Activated naive CD8-positive, alpha-beta T cell treated with anti-CD3 and anti-CD28 coated beads for 36 hours (primary cell): ENCODE results near the gene ASB3. TPM values are rescaled to one million over a fixed set of nuclear protein-coding genes. Genes with fewer than 3 reads are reported as not detected.
A peak's percentile ranks its signal among the peaks of the same experiment; 100 is the strongest.
"Not testable (repeated sequence)": the region's sequence is repeated elsewhere in the genome, so short reads cannot be mapped to it uniquely, and the experiment has no call there.

Source experiments
- DNase-seq: peaks from one replicate; pipeline ENCODE4 v3.0.0; 2021
- H3K27ac Mint-ChIP-seq: one replicate; pipeline ENCODE4 v1.8.0; 2022; ENCODE audit warnings: mild to moderate bottlenecking, moderate library complexity, mixed read lengths
- H3K27me3 Mint-ChIP-seq: one replicate; pipeline ENCODE4 v1.8.0; 2022; ENCODE audit warnings: mild to moderate bottlenecking, mixed read lengths
- H3K36me3 Mint-ChIP-seq: one replicate; pipeline ENCODE4 v1.8.0; 2021; ENCODE audit warnings: mild to moderate bottlenecking, mixed read lengths
- H3K4me1 Mint-ChIP-seq: one replicate; pipeline ENCODE4 v1.8.0; 2021; ENCODE audit warnings: mixed read lengths
- H3K4me3 Mint-ChIP-seq: one replicate; pipeline ENCODE4 v1.8.0; 2022; ENCODE audit warnings: mild to moderate bottlenecking, moderate library complexity, mixed read lengths
- H3K9me3 Mint-ChIP-seq: one replicate; pipeline ENCODE4 v1.8.0; 2022; ENCODE audit warnings: mixed read lengths
- total RNA-seq, 2 experiments: library from RNA; stranded (reverse); gene quantifications; one replicate each; pipeline ENCODE4 v1.2.3, GENCODE V29; 2021

ASB3 gene
- total RNA-seq, result 10 to 100 TPM; 18.6 to 19.6 TPM

DNA sequence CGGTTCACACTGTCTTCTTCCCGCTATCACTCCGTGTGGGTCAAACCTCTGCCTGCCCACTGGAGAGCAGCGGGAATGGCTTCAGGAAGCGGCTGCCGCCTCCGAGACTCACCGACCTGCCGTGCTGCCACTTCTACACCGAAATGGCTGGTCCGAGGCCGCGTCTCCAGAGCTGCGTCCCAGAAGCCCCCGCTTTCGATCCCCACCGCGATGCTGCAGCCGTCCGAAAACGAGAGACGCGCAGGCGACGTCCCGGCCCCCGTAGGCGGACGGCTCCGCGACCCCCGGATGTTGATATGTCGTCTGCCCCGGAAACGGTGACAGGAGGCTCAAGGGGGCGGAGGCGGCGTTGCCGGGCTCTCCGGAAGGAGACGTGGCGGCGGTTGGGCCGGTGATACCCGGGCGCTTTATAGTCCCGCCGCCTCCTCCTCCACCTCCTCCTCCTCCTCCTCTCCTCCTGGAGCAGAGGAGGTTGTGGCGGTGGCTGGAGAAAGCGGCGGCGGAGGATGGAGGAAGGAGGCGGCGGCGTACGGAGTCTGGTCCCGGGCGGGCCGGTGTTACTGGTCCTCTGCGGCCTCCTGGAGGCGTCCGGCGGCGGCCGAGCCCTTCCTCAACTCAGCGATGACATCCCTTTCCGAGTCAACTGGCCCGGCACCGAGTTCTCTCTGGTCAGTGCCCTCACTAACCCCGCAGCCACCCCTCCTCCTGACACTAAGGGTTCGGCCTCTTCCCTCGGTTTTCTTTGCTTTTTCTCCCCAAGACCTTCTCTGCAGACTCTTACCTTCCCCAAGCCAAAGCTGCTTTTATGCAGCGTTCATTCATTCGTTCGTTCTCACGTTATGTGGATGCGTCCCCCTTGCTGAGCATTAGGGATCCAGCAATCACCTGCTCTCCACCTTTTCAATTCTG, at the start of gene ASB3, which contains the start of gene ERLEC1:
TSS of gene ASB3 (minus strand) at position 249 of the 909 bp plus-strand sequence. CDS start 21,381 bp downstream, outside the sequence.
TSS of gene ERLEC1 (plus strand) at position 340 of the 909 bp plus-strand sequence. CDS start at position 507, 167 bp downstream.
- peak within 1 kb of the TSS; percentile 94 for H3K4me3 Mint-ChIP-seq
- peaks cover 38% of the 10 kb centered on the region for H3K4me1 Mint-ChIP-seq

DNA sequence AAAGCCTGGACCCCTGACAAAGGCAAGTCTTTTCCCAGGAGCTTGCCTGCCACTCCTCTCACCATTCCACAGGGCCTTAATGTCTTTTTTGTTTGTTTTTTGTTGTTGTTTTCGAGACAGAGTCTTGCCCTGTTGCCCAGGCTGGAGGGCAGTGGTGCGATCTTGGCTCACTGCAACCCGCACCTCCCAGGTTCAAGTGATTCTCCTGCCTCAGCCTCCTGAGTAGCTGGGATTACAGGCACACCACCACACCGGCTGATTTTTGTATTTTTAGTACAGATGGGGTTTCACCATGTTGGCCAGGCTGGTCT, 43.2 kb upstream of the ASB3 start:
- peaks cover 13% of the 10 kb centered on the region for H3K36me3 Mint-ChIP-seq
- H3K4me1 Mint-ChIP-seq, H3K27ac Mint-ChIP-seq, DNase-seq, H3K27me3 Mint-ChIP-seq, H3K9me3 Mint-ChIP-seq, H3K4me3 Mint-ChIP-seq: not testable (repeated sequence)

More for the DNA sequence above, at the start of gene ASB3, which contains the start of gene ERLEC1:
- DNase-seq, result peak; percentile 91
- Mint-ChIP-seq H3K27me3 (no peaks in the 10 kb centered on the region), H3K27ac (peak within 1 kb of the TSS; percentile 91), H3K36me3 (peaks cover 11% of the 10 kb centered on the region), H3K9me3 (no peaks in the 10 kb centered on the region)

DNA sequence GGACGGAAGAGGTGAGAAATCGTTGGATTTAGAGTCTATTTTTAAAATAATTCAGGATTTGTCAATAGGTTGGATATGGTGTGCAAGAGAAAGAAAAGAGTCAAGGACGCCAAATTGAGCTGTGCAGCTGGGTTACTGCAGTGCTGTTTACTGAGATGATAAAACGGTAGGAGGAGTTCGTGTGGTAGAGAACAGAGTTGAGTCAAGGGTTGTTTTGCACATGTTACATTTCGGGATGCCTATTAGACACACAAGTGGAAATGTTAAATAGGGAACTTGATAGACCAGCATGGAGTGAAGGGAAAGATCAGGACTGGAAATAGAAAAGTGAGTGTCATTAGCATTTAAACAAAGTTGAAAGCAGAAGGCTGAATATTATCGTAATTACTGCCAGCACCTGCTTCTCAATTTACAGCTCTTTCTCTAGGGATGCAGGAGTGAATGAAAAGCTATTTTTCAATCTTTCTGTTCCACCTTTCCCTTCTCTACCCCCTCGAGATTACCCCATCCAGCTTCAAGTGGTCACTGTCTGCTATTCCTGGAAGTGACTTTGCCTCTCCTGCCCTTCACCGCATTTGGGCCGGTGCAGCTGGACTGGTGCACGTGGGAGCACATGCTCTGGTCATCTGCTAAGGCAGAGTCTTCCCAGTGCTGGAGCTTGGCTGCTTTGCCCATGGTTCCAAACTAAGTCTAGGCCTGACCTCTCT, 42.7 kb upstream of the ASB3 start:
- DNase-seq, result no peak
- Mint-ChIP-seq H3K9me3 (peaks cover 2% of the 10 kb centered on the region), H3K4me3 (no peak overlapping the region), H3K4me1 (no peaks in the 10 kb centered on the region), H3K27ac (no peak overlapping the region), H3K27me3 (no peaks in the 10 kb centered on the region), H3K36me3 (peaks cover 9% of the 10 kb centered on the region)

DNA sequence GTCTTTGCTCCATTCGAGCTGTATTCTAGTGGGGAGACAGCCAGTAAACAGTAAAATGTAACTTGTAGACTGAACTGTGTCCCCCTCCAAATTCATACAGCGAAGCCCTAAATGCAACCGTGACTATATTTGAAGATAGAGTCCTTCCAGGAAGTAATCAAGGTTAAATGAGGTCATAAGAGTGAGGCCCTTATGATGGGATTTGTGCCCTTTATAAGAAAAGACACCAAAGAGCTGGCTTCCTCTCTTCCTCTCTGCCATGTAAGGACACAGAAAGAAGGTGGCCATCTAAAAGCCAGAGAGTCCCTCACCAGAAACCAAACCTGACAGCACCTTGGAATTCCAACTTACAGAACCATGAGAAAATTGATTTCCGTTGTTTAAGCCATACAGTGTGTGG, 41.6 kb upstream of the ASB3 start:
- no peak for DNase-seq
- Mint-ChIP-seq H3K27ac (no peak overlapping the region), H3K4me1 (no peaks in the 10 kb centered on the region), H3K27me3 (no peaks in the 10 kb centered on the region), H3K4me3 (no peak overlapping the region), H3K9me3 (peaks cover 2% of the 10 kb centered on the region), H3K36me3 (peaks cover 8% of the 10 kb centered on the region)

DNA sequence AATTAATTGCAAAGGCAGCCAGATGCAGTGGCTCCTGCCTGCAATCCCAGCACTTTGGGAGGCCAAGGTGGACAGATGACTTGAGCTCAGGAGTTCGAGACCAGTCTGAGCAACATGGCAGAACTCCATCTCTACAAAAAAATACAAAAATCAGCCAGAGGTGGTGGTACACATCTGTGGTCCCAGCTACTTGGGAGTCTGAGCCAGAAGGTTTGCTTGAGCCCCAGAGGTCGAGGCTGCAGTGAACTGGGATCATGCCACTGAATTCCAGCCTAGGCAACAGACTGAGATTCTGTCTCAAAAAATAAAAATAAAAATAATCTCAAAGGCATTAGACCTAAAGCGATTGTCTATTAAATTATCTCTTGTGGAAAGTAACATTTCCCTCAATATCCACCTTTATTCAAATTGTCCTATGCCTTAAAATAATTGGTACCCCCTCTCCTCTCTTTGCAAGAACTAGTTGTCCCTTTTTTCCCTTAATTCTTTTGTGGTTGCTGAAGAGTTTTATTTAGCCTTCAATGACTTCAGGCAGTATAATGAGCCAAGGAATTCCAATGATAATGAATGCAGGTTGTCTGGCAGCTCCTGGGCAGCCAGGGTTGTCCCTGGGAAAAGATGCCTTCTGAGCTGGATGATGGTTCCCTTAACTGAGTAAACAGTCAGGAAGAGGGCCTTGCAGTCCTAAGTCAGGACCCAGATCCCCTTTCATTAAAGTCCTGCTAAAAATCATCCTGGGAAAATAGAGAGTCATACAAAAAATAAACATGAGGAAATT, 40.8 kb upstream of the ASB3 start:
- Mint-ChIP-seq H3K27me3 (no peaks in the 10 kb centered on the region), H3K36me3 (peaks cover 8% of the 10 kb centered on the region), H3K9me3 (peaks cover 2% of the 10 kb centered on the region)

DNA sequence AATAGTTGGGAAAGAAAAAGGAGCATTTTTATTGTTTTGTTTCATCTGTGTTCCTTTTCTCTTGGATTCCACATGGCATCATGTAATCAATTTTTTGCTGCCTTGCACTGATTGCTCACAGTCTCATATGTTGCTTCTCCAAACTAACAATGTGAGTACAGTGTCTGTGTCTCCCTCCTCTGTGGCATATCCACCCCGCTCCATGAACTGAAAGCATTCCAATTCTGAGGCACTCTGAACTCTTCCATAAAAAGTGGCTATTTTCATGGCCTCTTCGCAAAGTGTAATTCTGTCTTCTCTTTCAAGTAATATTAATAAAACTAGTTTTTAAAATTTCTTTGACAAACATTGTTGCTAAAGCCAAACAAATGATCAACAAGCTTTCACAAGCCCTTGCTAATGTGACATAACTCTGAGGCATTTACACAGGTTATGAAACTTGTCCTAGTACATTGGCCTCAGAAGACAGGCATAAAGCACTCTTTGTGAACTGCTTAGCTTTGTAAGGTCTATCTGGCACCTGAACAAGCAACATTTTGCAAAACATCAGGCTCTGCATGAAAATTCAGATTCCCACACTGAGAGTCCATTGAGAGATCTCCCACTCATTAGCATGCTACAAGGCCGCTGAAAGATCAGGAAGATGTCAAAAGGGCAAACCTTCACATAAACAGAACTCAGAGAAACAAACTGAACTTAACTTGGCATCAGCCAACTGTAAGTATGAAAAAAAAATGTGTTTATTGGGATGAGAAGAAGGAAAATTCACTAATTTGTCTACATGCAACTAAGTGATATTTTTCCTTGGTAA, 40.0 kb upstream of the ASB3 start:
- Mint-ChIP-seq H3K36me3 (peaks cover 8% of the 10 kb centered on the region), H3K27ac (no peak overlapping the region), H3K4me3 (no peak overlapping the region), H3K9me3 (peaks cover 2% of the 10 kb centered on the region), H3K27me3 (no peaks in the 10 kb centered on the region), H3K4me1 (no peaks in the 10 kb centered on the region)
- no peak for DNase-seq

More for the DNA sequence above, 40.8 kb upstream of the ASB3 start:
- DNase-seq, result no peak
- H3K4me1 Mint-ChIP-seq, result no peaks in the 10 kb centered on the region
- H3K27ac Mint-ChIP-seq, result no peak overlapping the region
- no peak overlapping the region for H3K4me3 Mint-ChIP-seq

- no peak for DNase-seq
- H3K4me1 Mint-ChIP-seq, result no peaks in the 10 kb centered on the region
- H3K36me3 Mint-ChIP-seq, result peaks cover 8% of the 10 kb centered on the region
- peaks cover 2% of the 10 kb centered on the region for H3K9me3 Mint-ChIP-seq
- H3K27me3 Mint-ChIP-seq, result no peaks in the 10 kb centered on the region
- H3K27ac Mint-ChIP-seq, result no peak overlapping the region
- H3K4me3 Mint-ChIP-seq, result no peak overlapping the region
These were observed 39.3 kb upstream of the ASB3 start for GRCh38 chr2:53826030-53826410.

DNA sequence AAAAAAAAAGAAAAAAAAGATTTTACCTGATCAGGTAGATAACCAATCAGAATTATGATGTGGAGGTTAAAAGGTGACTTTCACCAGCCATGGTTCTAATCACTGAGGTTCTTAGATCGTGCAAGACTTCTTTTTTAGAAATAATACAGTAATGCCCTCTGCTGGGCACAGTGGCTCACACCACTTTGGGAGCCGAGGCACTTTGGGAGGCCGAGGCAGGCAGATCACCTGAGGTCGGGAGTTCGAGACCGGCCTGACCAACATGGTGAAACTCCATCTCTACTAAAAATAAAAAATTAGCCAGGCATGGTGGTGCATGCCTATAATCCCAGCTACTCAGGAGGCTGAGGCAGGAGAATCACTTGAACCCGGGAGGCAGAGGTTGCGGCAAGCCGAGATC, 36.9 kb upstream of the ASB3 start:
- not testable (repeated sequence) for H3K36me3 Mint-ChIP-seq, H3K4me3 Mint-ChIP-seq, H3K27me3 Mint-ChIP-seq, H3K4me1 Mint-ChIP-seq, H3K9me3 Mint-ChIP-seq, H3K27ac Mint-ChIP-seq
- peak; percentile 4 for DNase-seq

- Mint-ChIP-seq H3K4me3 (no peak overlapping the region), H3K9me3 (no peaks in the 10 kb centered on the region), H3K27ac (no peak overlapping the region), H3K27me3 (no peaks in the 10 kb centered on the region), H3K4me1 (no peaks in the 10 kb centered on the region), H3K36me3 (peaks cover 3% of the 10 kb centered on the region)
- DNase-seq, result no peak
These were observed 35.1 kb upstream of the ASB3 start for GRCh38 chr2:53821810-53822209.

DNA sequence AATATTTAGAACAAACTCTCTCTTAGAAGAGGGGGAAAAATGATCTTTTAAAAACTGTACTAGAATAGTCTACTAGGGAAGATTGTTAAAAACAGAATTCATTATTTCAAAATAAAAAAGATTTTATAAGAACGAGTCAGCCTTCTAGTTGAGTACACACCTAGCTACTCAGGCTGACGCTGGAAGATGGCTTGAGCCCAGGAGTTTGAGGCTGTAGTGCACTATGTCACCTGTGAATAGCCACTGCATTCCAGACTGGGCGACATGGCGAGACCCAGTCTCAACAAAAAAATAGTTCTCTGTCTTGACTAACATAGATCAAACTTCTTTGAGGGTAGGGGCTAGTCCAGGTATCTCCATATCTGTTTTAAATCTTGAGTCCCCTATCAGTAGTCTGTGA, 34.0 kb upstream of the ASB3 start:
- Mint-ChIP-seq H3K4me1 (no peaks in the 10 kb centered on the region), H3K27ac (no peak overlapping the region), H3K36me3 (peaks cover 5% of the 10 kb centered on the region), H3K4me3 (no peak overlapping the region), H3K27me3 (no peaks in the 10 kb centered on the region), H3K9me3 (no peaks in the 10 kb centered on the region)
- DNase-seq, result no peak

DNA sequence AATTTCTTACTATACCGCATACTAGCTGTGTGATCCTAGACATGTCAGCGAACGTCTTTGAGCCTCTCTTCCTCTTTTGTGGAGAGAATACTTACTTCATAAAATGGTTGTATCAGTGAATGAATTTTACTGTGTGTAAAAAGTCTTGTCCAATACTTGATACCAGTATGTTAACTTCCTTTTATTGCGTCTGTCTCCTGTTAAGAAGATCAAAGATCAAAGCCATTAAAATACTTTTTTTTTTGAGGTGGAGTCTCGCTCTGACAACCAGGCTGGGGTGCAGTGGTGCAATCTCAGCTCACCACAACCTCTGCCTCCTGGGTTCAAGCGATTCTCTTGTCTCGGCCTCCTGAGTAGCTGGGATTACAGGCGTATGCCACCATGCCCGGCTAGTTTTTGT, 33.3 kb upstream of the ASB3 start:
- Mint-ChIP-seq H3K4me3 (no peak overlapping the region), H3K27ac (no peak overlapping the region), H3K4me1 (no peaks in the 10 kb centered on the region), H3K36me3 (peaks cover 9% of the 10 kb centered on the region), H3K9me3 (no peaks in the 10 kb centered on the region), H3K27me3 (no peaks in the 10 kb centered on the region)
- DNase-seq, result no peak

DNA sequence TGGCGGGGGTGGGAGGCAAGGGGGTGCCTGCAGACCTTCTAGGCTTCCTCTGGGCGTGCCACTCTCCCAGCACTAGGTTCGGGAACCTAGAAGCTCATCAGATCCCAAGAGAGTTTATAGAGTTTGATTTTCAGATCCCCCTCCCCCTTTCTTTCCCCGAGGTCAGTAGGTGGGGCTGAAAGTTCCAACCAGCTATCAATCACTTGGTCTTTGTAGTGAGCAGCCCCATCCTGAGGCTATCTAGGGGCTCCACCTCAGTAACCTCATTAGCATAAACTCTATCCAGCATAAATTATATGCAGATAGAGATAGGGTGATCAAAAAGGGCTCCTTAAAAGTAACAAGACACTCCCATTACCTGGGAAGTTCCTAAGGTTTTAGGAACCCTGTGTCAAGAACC, 32.9 kb upstream of the ASB3 start:
- Mint-ChIP-seq H3K4me1 (no peaks in the 10 kb centered on the region), H3K27me3 (no peaks in the 10 kb centered on the region), H3K4me3 (no peak overlapping the region), H3K36me3 (peaks cover 9% of the 10 kb centered on the region), H3K27ac (no peak overlapping the region), H3K9me3 (no peaks in the 10 kb centered on the region)
- no peak for DNase-seq

DNA sequence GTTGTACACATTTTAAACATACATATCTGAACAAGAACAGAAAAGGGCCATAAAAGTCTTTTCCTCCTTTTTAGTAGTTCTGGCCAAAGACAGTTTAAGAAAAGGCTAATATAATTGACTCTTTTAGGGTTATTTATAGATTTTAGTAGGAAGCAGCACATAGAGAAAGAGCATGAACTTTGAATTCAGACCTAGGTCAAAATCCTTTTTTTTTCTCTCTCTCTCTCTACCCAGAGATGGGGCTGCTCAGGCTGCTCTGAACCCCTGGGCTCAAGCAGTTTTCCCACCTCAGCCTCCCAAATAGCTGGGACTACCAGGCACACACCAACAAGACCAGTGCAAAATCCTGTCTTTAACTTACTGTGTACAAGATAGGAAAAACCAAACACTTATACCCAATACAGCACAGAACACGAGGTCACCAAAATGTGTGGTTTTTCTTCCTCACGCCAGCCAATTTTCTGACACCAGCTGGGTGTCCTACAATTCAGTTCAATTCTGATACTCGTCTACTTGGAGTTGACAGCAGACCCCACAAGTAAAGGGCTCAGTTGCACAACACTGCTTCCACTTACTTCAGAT, 32.2 kb upstream of the ASB3 start:
- no peaks in the 10 kb centered on the region for H3K9me3 Mint-ChIP-seq
- no peaks in the 10 kb centered on the region for H3K4me1 Mint-ChIP-seq
- H3K4me3 Mint-ChIP-seq, result no peak overlapping the region
- peaks cover 9% of the 10 kb centered on the region for H3K36me3 Mint-ChIP-seq
- H3K27me3 Mint-ChIP-seq, result no peaks in the 10 kb centered on the region
- DNase-seq, result no peak
- peak overlapping the region; percentile 29 for H3K27ac Mint-ChIP-seq

DNA sequence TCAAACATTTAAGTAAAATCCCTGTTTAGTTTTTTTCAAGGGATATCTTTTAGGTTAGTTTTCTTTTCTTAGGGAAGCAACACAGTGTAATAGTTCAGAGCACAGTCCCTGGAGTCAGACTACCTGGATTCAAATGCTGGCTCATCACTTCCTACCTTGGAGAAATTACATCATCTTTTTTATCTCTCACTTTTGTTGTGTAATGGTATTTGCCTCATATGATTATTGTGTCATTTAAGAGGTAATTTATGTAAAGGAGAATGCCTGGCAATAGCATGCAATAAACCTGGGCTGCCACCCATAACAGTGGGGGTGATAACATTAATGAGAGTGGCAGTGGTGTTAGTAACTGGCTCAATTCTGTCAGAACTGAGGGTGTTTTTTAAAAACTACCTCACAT, 26.4 kb upstream of the ASB3 start:
- peak overlapping the region; percentile 62 for H3K27ac Mint-ChIP-seq
- H3K36me3 Mint-ChIP-seq, result peaks cover 11% of the 10 kb centered on the region
- no peaks in the 10 kb centered on the region for H3K27me3 Mint-ChIP-seq
- no peak for DNase-seq
- H3K4me3 Mint-ChIP-seq, result no peak overlapping the region
- H3K9me3 Mint-ChIP-seq, result no peaks in the 10 kb centered on the region
- H3K4me1 Mint-ChIP-seq, result no peaks in the 10 kb centered on the region
